Subcutaneous adipose tissue (tissue), 4 donors: ENCODE data around the gene CEACAM21. TPM values are rescaled to one million over a fixed set of nuclear protein-coding genes. Genes with fewer than 3 reads are reported as not detected.

ENCODE experiments used
- total RNA-seq, 4 donors: library from RNA; depleted of rRNA; stranded (reverse); fragments of >200 nt; gene quantifications; one replicate each; pipeline ENCODE4 v1.1.0, GENCODE V29; 2016
- TF ChIP-seq, protein P1 (sequence below): fragments of 450-650 bp; IDR thresholded peaks from one replicate; pipeline ENCODE4 v1.5.1; 2016; ENCODE audit warnings: low read depth, mild to moderate bottlenecking, control low read depth, antibody characterized with exemption, moderate library complexity

Gene CEACAM21
- total RNA-seq, 4 donors from 2014 or later, result 1.1 to 3.1 TPM; not detected in 2

DNA sequence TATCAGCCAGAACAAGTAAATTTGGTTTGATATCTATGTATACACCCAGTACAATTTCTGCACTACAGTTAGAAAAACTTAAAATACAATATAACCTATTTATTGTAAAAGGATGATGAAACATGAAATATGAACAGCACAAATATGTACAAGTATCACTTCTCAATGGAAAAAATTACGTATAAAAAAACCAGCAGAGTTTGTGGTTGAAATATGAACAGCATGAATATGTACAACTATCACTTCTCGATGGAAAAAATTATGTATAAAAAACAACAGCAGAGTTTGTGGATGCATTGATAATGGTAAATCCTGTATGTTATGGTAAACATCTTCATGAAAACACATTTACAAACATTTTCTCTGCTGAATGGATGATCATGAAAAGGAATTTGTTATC is 32.4 kb upstream of the CEACAM21 start:
- TF ChIP-seq, protein P1, sequence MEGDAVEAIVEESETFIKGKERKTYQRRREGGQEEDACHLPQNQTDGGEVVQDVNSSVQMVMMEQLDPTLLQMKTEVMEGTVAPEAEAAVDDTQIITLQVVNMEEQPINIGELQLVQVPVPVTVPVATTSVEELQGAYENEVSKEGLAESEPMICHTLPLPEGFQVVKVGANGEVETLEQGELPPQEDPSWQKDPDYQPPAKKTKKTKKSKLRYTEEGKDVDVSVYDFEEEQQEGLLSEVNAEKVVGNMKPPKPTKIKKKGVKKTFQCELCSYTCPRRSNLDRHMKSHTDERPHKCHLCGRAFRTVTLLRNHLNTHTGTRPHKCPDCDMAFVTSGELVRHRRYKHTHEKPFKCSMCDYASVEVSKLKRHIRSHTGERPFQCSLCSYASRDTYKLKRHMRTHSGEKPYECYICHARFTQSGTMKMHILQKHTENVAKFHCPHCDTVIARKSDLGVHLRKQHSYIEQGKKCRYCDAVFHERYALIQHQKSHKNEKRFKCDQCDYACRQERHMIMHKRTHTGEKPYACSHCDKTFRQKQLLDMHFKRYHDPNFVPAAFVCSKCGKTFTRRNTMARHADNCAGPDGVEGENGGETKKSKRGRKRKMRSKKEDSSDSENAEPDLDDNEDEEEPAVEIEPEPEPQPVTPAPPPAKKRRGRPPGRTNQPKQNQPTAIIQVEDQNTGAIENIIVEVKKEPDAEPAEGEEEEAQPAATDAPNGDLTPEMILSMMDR, result no peak

DNA sequence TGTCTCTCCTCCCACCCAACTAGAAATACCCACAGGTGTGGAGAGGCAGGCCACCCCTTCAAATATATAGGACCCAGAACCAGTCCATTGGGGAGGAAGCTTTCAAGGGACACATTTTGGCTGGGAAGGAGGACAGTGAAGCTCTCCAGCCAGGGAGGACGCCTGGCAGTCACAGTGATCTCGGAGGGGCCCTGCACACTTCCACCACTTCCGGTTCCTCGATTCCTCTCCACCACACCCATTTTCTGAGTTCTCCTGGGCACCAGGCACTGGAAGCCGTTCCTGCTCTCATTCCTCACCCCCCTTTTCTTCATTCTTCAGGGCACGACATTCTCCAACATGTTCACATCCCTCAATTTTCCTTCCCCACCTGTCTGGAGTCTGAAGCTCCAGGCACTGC is 30.4 kb upstream of the CEACAM21 start:
- TF ChIP-seq, protein P1, result no peak

DNA sequence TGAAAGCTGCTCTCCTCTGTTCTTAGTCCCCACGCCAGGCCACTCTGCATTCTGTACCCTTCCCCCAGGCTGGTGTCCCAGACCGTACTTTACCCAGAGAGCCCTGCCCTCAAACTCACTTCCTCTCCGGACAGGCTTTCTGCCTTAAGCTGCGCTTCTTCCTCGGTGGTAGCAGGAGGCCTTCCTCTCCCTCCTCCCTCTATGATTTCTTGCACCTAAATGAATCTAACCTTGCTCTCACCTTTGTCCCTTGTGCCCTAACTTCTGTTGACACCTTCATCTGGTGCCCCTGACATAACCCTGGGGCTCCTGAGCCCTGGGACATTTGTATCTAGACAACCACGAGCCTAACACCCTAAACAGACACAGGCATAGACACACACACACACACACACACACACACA is 29.6 kb upstream of the CEACAM21 start:
- TF ChIP-seq, protein P1, result no peak

DNA sequence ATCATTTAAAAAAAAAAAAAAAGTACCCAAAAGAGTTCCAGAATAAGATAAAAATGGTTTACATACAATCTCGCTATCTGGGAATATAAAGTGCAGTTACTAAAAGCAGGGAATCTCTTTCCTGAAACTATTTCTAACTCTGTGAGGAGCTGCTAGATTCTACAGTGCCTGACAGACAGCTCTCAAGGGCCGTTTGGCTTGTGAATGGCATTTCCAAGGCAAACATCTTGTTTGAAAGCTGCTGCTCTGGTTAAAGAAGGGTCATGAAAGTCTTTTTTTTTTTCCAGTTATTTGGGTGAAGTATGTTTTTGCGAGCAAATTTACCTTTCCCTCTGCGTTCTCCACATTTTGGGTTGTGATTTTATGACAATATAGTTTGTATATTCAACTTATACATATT is 29.0 kb upstream of the CEACAM21 start:
- TF ChIP-seq, protein P1, result no peak

DNA sequence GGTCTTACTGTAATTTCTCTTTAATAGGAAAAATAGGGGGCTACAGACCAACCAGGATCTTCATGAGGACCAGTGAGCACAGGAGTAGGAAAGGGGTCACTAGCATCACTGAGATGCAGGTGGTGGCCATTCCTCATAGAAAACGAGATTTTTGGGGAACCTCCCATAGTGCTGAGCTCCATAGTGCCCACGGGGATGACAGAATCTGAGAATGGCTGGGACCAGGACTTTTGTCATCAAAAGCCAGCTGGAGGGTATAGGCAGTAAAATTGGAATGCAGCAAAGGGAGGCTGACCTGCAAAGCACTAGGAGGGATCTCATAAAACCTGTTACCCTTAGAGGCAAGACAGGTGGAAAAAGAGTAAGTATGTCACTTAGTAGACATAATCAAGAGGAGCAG is 28.4 kb upstream of the CEACAM21 start:
- TF ChIP-seq, protein P1, result no peak

DNA sequence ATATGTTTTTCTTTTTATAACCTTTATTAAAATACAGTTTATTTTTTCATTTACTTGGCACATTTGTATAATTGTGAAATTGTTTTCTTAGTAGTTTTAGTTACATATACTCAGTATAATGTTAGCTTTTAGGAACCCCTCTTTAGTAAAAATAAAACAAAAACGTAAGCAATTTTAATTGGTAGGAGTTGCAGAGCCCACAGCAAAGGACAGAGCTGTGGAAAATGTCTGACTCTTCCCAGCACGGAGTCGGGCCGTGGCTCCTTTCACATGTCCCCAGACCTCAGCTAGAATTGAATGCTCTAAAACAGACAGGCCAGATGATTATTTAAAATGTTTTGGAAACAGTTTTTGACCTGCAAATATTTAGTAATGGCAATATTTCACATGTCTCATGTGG is 27.9 kb upstream of the CEACAM21 start:
- TF ChIP-seq, protein P1, result no peak

DNA sequence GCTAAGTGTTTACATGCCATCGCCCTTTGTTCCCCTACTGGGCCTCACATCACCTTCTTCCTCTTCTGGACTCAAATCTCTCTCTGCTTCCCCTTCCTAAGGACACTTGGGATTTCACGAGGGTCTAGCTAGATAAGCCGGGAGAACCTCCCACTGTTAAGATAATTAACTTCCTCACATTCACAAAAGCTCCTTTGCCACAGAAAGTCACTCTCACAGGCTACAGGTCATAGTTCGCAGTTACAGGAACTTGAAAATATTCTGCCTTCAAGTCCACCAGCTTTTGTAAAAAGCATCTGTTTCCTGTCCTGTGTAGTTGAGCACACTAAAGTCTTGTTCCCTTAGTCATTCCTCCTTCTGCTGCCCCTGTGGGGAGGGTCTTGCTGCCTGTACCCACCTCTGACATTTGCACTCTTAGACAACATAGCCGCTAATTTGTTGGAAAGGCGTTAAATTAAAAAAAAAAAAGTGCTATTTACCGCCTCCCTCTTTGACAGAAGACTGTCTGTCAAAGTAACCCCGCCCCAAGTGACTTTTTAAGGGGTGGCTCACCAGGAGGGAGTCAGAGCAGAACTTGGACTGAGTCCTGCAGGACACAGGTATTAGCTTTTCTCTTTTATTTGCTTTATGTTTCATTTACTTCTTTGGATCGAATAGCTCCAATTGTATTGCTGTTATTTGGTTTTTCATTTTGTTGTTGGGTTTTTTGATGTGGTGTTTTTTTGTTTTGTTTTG is 26.8 kb upstream of the CEACAM21 start:
- TF ChIP-seq, protein P1, result no peak
